Cardiac muscle cell (in vitro differentiated cells and primary cell): ENCODE measurements around the gene CBX4. TPM values are rescaled to one million over a fixed set of nuclear protein-coding genes. Genes with fewer than 3 reads are reported as not detected.
A peak's percentile ranks its signal among the peaks of the same experiment; 100 is the strongest.

Source experiments
- DNase-seq, 2 donors: peaks; one replicate each; pipeline versions ENCODE4 v3.0.0 to v3.0.0-alpha.2; 2010 to 2017; ENCODE audit warnings: low read depth in 1 of 2, low spot score in 1 of 2
- H3K27ac ChIP-seq: fragments of 200-600 bp; sonication (generic); 2 replicates; pipeline ENCODE4 v1.5.1; 2016
- H3K27me3 ChIP-seq: fragments of 200-600 bp; sonication (generic); 2 replicates; pipeline ENCODE4 v1.6.0; 2016; ENCODE audit warnings: control low read depth
- H3K36me3 ChIP-seq: fragments of 200-600 bp; sonication (generic); 2 replicates; pipeline ENCODE4 v1.5.1; 2016; ENCODE audit warnings: control low read depth
- H3K4me1 ChIP-seq: fragments of 200-600 bp; sonication (generic); 2 replicates; pipeline ENCODE4 v1.8.1; 2017; ENCODE audit warnings: low read depth, mild to moderate bottlenecking, mixed run types
- H3K4me3 ChIP-seq: fragments of 200-600 bp; sonication (generic); 2 replicates; pipeline ENCODE4 v1.5.1; 2016; ENCODE audit warnings: mild to moderate bottlenecking
- H3K9me3 ChIP-seq: fragments of 200-600 bp; sonication (generic); 2 replicates; pipeline ENCODE4 v1.5.1; 2017; ENCODE audit warnings: low read depth, mild to moderate bottlenecking, control low read depth
- polyA plus RNA-seq: library from polyadenylated mRNA; unstranded; fragments of >200 nt; fragmentation: Nextera tagmentation; extraction: Ambion mirVana; gene quantifications from 2 replicates; pipeline ENCODE4 v1.2.1, GENCODE V29; 2016
- total RNA-seq: library from RNA; depleted of rRNA; stranded (reverse); fragments of >200 nt; gene quantifications from 2 replicates; pipeline ENCODE4 v1.2.3, GENCODE V29; 2016
- TF ChIP-seq, protein P1 (sequence below): IDR thresholded peaks from 2 replicates; pipeline ENCODE4 v1.5.1; 2012; ENCODE audit warnings: low read depth, mild to moderate bottlenecking, low read length

The CBX4 gene
- total and polyA plus RNA-seq, 2 experiments from 2014 or later, result 43.6 to 91.6 TPM

DNA sequence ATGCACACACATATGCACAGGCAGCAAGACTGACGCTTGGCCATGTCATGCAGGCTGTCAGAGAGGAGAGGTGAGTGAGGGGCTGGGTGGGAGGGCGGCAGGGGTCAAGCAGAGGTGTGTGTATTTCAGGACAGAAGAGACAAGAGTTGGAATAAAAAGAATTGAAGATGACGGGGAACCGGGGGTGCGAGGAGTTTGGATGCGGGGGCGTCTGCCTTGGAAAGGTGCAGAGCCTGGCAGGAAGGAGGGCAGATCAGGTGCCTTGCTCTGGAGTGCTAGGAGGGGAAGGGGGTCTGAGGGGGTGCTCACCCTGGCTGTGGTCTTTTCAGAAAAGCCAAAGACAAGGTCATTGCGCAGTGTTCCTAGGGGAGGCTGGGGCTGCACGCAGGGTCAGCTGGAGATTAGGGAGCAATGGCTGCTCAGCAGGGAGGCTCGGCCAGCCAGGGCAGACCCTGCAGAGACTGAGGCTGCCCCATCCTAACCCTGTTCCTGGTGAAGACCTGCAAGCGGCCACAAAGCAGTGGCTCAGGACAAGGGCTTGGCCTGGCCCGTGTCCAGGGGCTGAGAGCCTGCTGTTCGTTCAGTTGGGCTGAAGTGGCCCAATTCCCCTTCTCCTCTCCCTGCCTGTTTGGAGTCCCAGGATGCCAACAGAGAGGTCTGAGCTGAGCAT lies 23.7 kb upstream of the CBX4 start:
- Histone ChIP-seq H3K4me3 (no peak overlapping the region), H3K36me3 (no peaks in the 10 kb centered on the region), H3K27me3 (no peaks in the 10 kb centered on the region), H3K27ac (no peak overlapping the region), H3K9me3 (no peaks in the 10 kb centered on the region), H3K4me1 (no peaks in the 10 kb centered on the region)
- TF ChIP-seq, protein P1, sequence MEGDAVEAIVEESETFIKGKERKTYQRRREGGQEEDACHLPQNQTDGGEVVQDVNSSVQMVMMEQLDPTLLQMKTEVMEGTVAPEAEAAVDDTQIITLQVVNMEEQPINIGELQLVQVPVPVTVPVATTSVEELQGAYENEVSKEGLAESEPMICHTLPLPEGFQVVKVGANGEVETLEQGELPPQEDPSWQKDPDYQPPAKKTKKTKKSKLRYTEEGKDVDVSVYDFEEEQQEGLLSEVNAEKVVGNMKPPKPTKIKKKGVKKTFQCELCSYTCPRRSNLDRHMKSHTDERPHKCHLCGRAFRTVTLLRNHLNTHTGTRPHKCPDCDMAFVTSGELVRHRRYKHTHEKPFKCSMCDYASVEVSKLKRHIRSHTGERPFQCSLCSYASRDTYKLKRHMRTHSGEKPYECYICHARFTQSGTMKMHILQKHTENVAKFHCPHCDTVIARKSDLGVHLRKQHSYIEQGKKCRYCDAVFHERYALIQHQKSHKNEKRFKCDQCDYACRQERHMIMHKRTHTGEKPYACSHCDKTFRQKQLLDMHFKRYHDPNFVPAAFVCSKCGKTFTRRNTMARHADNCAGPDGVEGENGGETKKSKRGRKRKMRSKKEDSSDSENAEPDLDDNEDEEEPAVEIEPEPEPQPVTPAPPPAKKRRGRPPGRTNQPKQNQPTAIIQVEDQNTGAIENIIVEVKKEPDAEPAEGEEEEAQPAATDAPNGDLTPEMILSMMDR, result no peak
- DNase-seq, result no peak

DNA sequence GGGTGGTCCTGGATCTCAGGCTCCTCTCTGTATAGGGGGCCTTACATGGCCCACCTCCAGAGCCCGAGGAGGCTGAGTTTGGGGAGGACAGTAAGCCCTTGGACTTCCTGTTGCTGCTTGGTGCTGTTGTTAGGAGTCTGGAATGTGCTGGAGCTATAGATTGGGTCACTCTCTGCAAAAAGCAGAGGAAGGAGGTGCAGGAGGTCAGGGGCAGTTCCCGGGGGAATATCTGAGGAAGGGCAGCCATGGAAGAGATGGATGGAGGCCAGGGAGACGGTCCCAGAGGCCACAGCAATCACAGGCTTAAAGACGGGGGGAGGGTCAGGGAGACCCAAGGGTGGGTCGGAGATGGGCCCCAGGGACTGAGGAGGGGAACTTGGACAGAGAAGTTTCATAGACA lies 23.0 kb upstream of the CBX4 start:
- H3K4me1 ChIP-seq, result no peaks in the 10 kb centered on the region
- no peak overlapping the region for H3K4me3 ChIP-seq
- H3K27ac ChIP-seq, result no peak overlapping the region
- TF ChIP-seq, protein P1, result no peak
- DNase-seq, result no peak
- no peaks in the 10 kb centered on the region for H3K27me3 ChIP-seq
- H3K9me3 ChIP-seq, result no peaks in the 10 kb centered on the region
- H3K36me3 ChIP-seq, result no peaks in the 10 kb centered on the region

DNA sequence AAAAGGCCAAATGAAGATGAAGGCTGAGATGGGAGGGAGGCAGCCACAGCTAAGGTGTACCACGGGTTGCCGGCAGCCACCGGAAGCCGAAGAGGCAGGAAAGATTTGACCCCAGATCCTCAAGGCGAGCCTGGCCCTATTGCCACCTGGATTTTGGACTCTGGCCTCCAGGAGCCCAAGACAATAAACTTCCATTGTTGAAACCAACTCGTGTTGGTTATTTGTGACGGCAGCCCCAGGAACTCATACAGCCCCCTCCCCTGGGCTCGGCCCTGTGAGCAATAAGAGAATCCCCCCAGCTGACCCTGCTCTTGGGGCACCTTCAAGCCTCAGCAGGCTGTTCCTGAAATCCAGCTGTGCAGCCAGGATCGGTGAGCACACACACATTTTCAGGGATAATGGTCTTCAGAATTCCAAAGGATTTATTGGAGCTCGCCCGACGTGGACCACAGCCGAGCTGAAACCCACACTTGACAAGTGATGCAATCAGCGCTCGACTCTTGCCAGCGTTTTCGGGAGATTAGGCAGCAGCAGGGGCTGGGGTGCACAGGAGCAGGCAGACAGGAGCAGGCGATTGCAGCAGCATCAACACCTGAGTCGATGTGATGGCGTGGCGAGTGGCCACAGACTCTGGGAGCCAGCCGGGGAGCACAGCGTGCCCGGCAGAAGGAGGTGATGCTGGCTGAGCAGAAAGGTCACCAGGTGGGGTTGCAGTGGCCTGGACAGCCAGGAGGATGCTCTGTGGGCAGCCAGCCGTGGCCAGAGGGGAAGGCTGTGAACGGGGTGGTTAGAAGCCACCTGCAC lies 22.4 kb upstream of the CBX4 start:
- Histone ChIP-seq H3K4me3 (no peak overlapping the region), H3K27ac (no peak overlapping the region), H3K27me3 (no peaks in the 10 kb centered on the region), H3K36me3 (no peaks in the 10 kb centered on the region), H3K9me3 (no peaks in the 10 kb centered on the region), H3K4me1 (no peaks in the 10 kb centered on the region)
- DNase-seq, result peak in 1 of 2 donors; percentile 49
- TF ChIP-seq, protein P1, result no peak

DNA sequence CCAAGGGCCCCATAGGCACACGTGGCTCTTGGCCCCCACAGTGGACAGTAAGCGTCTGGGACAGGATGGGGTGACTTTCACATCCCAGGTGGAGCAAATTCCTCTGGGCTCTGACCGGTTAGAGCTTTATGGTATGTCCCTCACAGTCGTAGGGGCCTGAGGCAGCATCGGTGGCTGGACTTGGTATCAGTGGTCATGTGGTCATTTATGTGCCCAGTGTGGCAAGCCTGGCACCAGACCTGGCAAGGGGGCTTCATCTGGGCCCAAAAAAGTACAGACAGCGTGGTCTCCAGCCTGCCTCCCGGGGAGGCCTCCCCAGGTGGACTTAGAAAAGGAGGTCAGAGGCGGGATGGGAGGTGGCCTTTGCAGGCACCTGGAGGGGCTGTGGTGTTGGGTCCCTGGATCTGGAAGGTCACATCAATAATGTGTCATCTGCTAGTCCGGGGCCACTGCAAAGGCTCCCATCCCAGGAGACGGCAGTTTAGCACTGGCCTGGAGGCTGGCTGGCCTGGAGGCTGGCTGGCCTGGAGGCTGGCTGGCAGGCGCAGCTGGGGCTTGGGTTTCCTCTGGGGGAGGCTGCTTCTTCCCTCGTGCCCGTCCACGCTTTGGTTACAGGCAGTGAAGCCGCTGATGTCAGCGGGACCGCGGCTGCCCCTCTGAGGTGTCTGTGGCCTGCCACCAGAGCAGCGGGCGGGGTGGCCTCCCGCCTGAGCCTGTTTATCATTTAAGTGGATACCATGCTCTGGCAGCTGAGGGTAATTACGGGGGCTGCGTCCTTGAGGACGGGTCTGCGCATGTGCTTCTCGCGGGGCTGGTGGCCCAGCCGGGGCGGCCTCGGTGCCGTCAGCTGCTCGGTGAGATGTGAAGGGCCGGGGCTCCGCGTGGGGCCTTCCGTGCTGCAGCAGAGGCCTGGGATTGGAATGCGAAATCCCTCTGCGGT lies 20.7 kb upstream of the CBX4 start:
- TF ChIP-seq, protein P1, result no peak
- Histone ChIP-seq H3K36me3 (no peaks in the 10 kb centered on the region), H3K9me3 (no peaks in the 10 kb centered on the region), H3K27me3 (no peaks in the 10 kb centered on the region), H3K4me1 (no peaks in the 10 kb centered on the region), H3K4me3 (no peak overlapping the region), H3K27ac (no peak overlapping the region)
- DNase-seq, result no peak

DNA sequence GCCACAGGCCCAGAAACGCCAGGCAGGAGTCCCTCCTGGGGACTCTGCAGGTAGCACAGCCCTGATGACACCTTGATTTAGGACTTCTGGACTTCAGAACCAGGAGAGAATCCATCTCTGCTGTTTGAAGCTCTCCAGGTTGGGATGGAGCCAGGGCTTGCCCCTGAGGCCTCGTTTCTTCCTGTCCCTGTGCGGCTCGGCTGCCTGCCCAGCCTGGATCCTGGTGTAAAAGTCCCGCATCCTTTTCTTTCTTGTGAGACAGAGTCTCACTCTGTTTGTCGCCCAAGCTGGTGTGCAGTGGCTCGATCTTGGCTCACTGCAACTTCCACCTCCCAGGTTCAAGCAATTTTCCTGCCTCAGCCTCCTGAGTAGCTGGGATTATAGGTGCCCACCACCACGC lies 17.9 kb upstream of the CBX4 start:
- H3K9me3 ChIP-seq, result no peaks in the 10 kb centered on the region
- H3K27me3 ChIP-seq, result no peaks in the 10 kb centered on the region
- no peak for DNase-seq
- TF ChIP-seq, protein P1, result no peak
- H3K27ac ChIP-seq, result no peak overlapping the region
- no peak overlapping the region for H3K4me3 ChIP-seq
- H3K36me3 ChIP-seq, result no peaks in the 10 kb centered on the region
- no peaks in the 10 kb centered on the region for H3K4me1 ChIP-seq
